H9 (cell line): ENCODE results near the gene RAB27B. TPM values are rescaled to one million over a fixed set of nuclear protein-coding genes. Genes with fewer than 3 reads are reported as not detected.

Experiments used
- DNase-seq: peaks from one replicate; pipeline ENCODE4 v3.0.0-alpha.2; 2017
- H2AFZ ChIP-seq: one replicate; pipeline ENCODE4 v1.6.1; 2013; ENCODE audit warnings: mild to moderate bottlenecking, low read length, control low read depth, moderate library complexity
- H2AK5ac ChIP-seq: 2 replicates; pipeline ENCODE4 v1.6.1; 2013; ENCODE audit warnings: low read length, control low read depth, mixed read lengths; ENCODE audit not compliant: insufficient read length
- H2BK120ac ChIP-seq: one replicate; pipeline ENCODE4 v1.6.1; 2013; ENCODE audit warnings: low read depth, mild to moderate bottlenecking, low read length, control low read depth, inconsistent platforms; ENCODE audit not compliant: poor library complexity, severe bottlenecking
- H2BK12ac ChIP-seq: 2 replicates; pipeline ENCODE4 v1.6.1; 2013; ENCODE audit warnings: low read length, control low read depth, mixed read lengths, low read depth; ENCODE audit not compliant: insufficient read length
- H2BK15ac ChIP-seq: 2 replicates; pipeline ENCODE4 v1.6.1; 2013; ENCODE audit warnings: low read depth, low read length, control low read depth
- H2BK20ac ChIP-seq: one replicate; pipeline ENCODE4 v1.6.1; 2013; ENCODE audit warnings: low read depth, mild to moderate bottlenecking, low read length, control low read depth, inconsistent platforms; ENCODE audit not compliant: poor library complexity, severe bottlenecking
- H2BK5ac ChIP-seq: 2 replicates; pipeline ENCODE4 v1.6.1; 2013; ENCODE audit warnings: low read length, control low read depth, mixed read lengths; ENCODE audit not compliant: insufficient read length
- H3K14ac ChIP-seq: 2 replicates; pipeline ENCODE4 v1.6.1; 2013; ENCODE audit warnings: low read length, control low read depth; ENCODE audit not compliant: insufficient read depth
- H3K18ac ChIP-seq: 2 replicates; pipeline ENCODE4 v1.6.1; 2013; ENCODE audit warnings: low read depth, mild to moderate bottlenecking, mixed read lengths, low read length, control low read depth; ENCODE audit not compliant: insufficient read length
- H3K23ac ChIP-seq: 2 replicates; pipeline ENCODE4 v1.6.1; 2013; ENCODE audit warnings: low read length, control low read depth, mixed read lengths, low read depth; ENCODE audit not compliant: insufficient read length
- H3K23me2 ChIP-seq: 2 replicates; pipeline ENCODE4 v1.6.1; 2013; ENCODE audit warnings: low read depth, mild to moderate bottlenecking, mixed read lengths, low read length, control low read depth; ENCODE audit not compliant: insufficient read length, poor library complexity, severe bottlenecking
- H3K27ac ChIP-seq: 2 replicates; pipeline ENCODE4 v1.5.1; 2013; ENCODE audit warnings: low read length, control low read depth, mixed read lengths, low read depth; ENCODE audit not compliant: insufficient read length
- H3K27me3 ChIP-seq: 2 replicates; pipeline ENCODE4 v1.6.1; 2013; ENCODE audit warnings: low read length, control low read depth, inconsistent platforms; ENCODE audit not compliant: insufficient read depth
- H3K4ac ChIP-seq: 2 replicates; pipeline ENCODE4 v1.6.1; 2013; ENCODE audit warnings: low read depth, mild to moderate bottlenecking, control low read depth, inconsistent platforms, low read length, moderate library complexity
- H3K4me1 ChIP-seq: 2 replicates; pipeline ENCODE4 v1.6.1; 2013; ENCODE audit warnings: low read length, control low read depth, inconsistent platforms; ENCODE audit not compliant: insufficient read depth
- H3K4me2 ChIP-seq: 2 replicates; pipeline ENCODE4 v1.6.1; 2013; ENCODE audit warnings: low read length, control low read depth, mixed read lengths; ENCODE audit not compliant: insufficient read length, insufficient read depth
- H3K56ac ChIP-seq: 2 replicates; pipeline ENCODE4 v1.6.1; 2013; ENCODE audit warnings: low read depth, mild to moderate bottlenecking, mixed read lengths, low read length, control low read depth; ENCODE audit not compliant: insufficient read length
- H3K79me1 ChIP-seq: 2 replicates; pipeline ENCODE4 v1.6.1; 2013; ENCODE audit warnings: low read depth, mild to moderate bottlenecking, moderate library complexity, low read length, control low read depth, inconsistent platforms; ENCODE audit not compliant: insufficient read depth, poor library complexity, severe bottlenecking
- H3K79me2 ChIP-seq: 2 replicates; pipeline ENCODE4 v1.6.1; 2013; ENCODE audit warnings: low read length, control low read depth, inconsistent platforms; ENCODE audit not compliant: insufficient read depth
- H3K9ac ChIP-seq: 2 replicates; pipeline ENCODE4 v1.6.1; 2013; ENCODE audit warnings: low read length, control low read depth, mixed read lengths; ENCODE audit not compliant: insufficient read length; ENCODE audit errors: extremely low read depth
- H3K9me3 ChIP-seq: one replicate; pipeline ENCODE4 v1.6.1; 2013; ENCODE audit warnings: low read depth, low read length, inconsistent platforms; ENCODE audit not compliant: control insufficient read depth
- H3T11ph ChIP-seq: one replicate; pipeline ENCODE4 v1.6.1; 2013; ENCODE audit warnings: mild to moderate bottlenecking, low read length, control low read depth, inconsistent platforms
- H4K20me1 ChIP-seq: one replicate; pipeline ENCODE4 v1.6.1; 2013; ENCODE audit not compliant: control insufficient read depth, insufficient read length, insufficient read depth
- H4K5ac ChIP-seq: 2 replicates; pipeline ENCODE4 v1.6.1; 2013; ENCODE audit warnings: low read depth, mild to moderate bottlenecking, mixed read lengths, low read length, control low read depth; ENCODE audit not compliant: insufficient read length
- H4K8ac ChIP-seq: replicated peaks from 2 replicates; pipeline ENCODE4 v1.6.1; 2013; ENCODE audit warnings: low read length, control low read depth, mixed read lengths, low read depth; ENCODE audit not compliant: insufficient read length
- H4K91ac ChIP-seq: 2 replicates; pipeline ENCODE4 v1.6.1; 2013; ENCODE audit warnings: low read depth, mild to moderate bottlenecking, moderate library complexity, mixed read lengths, low read length, control low read depth; ENCODE audit not compliant: insufficient read length
- H3K27ac Mint-ChIP-seq, 3 experiments: 2 replicates in 2 of 3; 3 replicates in 1 of 3; pipeline ENCODE4 v1.8.0; 2020 to 2021; ENCODE audit warnings: mixed read lengths in 3 of 3, mild to moderate bottlenecking in 1 of 3, moderate library complexity in 1 of 3
- H3K27me3 Mint-ChIP-seq: 2 replicates; pipeline ENCODE4 v1.8.0; 2021; ENCODE audit warnings: low read depth, mild to moderate bottlenecking, moderate library complexity, mixed read lengths
- H3K36me3 Mint-ChIP-seq, 3 experiments: 2 replicates in 2 of 3; 3 replicates in 1 of 3; pipeline ENCODE4 v1.8.0; 2020 to 2021; ENCODE audit warnings: low read depth in 3 of 3, mixed read lengths in 3 of 3; ENCODE audit not compliant: insufficient read depth in 1 of 3
- H3K4me1 Mint-ChIP-seq, 2 experiments: 2 replicates each; pipeline ENCODE4 v1.8.0; 2020; ENCODE audit warnings: mixed read lengths in 2 of 2
- H3K4me3 Mint-ChIP-seq, 2 experiments: 2 replicates in 1 of 2; 3 replicates in 1 of 2; pipeline ENCODE4 v1.8.0; 2020 to 2021; ENCODE audit warnings: mild to moderate bottlenecking in 2 of 2, mixed read lengths in 2 of 2, moderate library complexity in 1 of 2
- H3K9me3 Mint-ChIP-seq, 2 experiments: 2 replicates in 1 of 2; 3 replicates in 1 of 2; pipeline ENCODE4 v1.8.0; 2020; ENCODE audit warnings: mild to moderate bottlenecking in 2 of 2, mixed read lengths in 2 of 2, moderate library complexity in 1 of 2
- CTCF ChIP-seq: fragments of 200-600 bp; sonication (generic); conservative IDR thresholded peaks from 3 replicates; pipeline ENCODE4 v1.8.0; 2021; ENCODE audit warnings: antibody characterized with exemption, mild to moderate bottlenecking
- WGBS: extraction: QIAGEN DNeasy Blood & Tissue Kit; methylation state at CpG from one replicate; pipeline ENCODE4 v1.1.7; 2013; ENCODE audit warnings: missing lambda C conversion rate, low lambda C conversion rate, mixed read lengths; ENCODE audit not compliant: insufficient read length; ENCODE audit errors: extremely low coverage; 5-methylcytosine and 5-hydroxymethylcytosine counted together
- total RNA-seq: library from RNA; stranded (reverse); gene quantifications from 2 replicates; pipeline ENCODE4 v1.2.1, GENCODE V29; 2021

Gene RAB27B
- total RNA-seq, 1 experiment from 2014 or later = 0.15 TPM

- no peak overlapping the region for H3K27ac Mint-ChIP-seq
- H2BK15ac ChIP-seq = no peak overlapping the region
- no peaks in the 10 kb centered on the region for H3K36me3 Mint-ChIP-seq
- no peak overlapping the region for H4K8ac ChIP-seq
- no peaks in the 10 kb centered on the region for H3K27me3 Mint-ChIP-seq
- WGBS = no CpG with 5 or more reads among the region's 2 CpGs
- no peak overlapping the region for H3K4me3 Mint-ChIP-seq
- no peak overlapping the region for H3K4ac ChIP-seq
- no peaks in the 10 kb centered on the region for H3K27me3 ChIP-seq
- H3K14ac ChIP-seq = no peak overlapping the region
- no peak overlapping the region for H3K4me2 ChIP-seq
- H4K91ac ChIP-seq = no peak overlapping the region
- H3K9me3 ChIP-seq = no peaks in the 10 kb centered on the region
- no peak overlapping the region for H2AK5ac ChIP-seq
- no peak overlapping the region for H2BK120ac ChIP-seq
- peaks cover 1 to 4% of the 10 kb centered on the region in 2 experiments for H3K4me1 Mint-ChIP-seq
- H3K79me1 ChIP-seq = no peaks in the 10 kb centered on the region
- no peaks in the 10 kb centered on the region for H3K79me2 ChIP-seq
- H3K18ac ChIP-seq = no peak overlapping the region
- no peak overlapping the region for H3K27ac ChIP-seq
- H3K9me3 Mint-ChIP-seq = no peaks in the 10 kb centered on the region; a peak in 1 of 5 replicates
- H3K9ac ChIP-seq = no peak overlapping the region
- no peaks in the 10 kb centered on the region for H3K23me2 ChIP-seq
- H3K4me1 ChIP-seq = no peaks in the 10 kb centered on the region
- no peak for TF ChIP-seq CTCF
- H3K23ac ChIP-seq = no peak overlapping the region
- no peak overlapping the region for H2BK5ac ChIP-seq
- H2BK12ac ChIP-seq = no peak overlapping the region
- H4K5ac ChIP-seq = no peak overlapping the region
- no peak overlapping the region for H3T11ph ChIP-seq
- H2AFZ ChIP-seq = no peak overlapping the region
- no peak for DNase-seq
- no peak overlapping the region for H3K56ac ChIP-seq
- no peak overlapping the region for H2BK20ac ChIP-seq
- no peaks in the 10 kb centered on the region for H4K20me1 ChIP-seq
These were observed 21.4 kb downstream of the RAB27B start for GRCh38 chr18:54849683-54850082.
